ENCODE measurements around the gene MYH13. TPM values are rescaled to one million over a fixed set of nuclear protein-coding genes. Genes with fewer than 3 reads are reported as not detected.

The MYH13 gene
- not detected in 2 replicates for total RNA-seq (2014; rRNA removed; shearing (Covaris generic))

DNA sequence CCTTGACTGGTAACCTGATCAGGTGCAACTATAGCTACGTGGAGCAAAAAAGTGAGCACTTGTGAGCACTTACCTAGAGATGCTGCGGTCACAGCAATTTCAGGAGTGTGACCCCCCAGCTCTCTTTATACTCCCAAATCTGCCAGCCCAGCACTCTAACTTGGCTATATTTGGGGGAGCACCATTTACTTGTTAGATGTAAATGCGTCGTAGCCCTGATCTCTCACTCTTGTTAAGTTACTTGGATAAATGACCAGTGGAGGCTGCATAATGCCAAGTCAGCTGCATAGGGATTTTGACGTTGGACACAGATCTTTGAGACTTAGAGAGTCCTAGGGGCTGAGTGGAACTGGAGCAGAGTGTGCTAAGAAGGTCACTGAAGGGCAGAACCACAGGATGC lies at the start of gene MYH13:
Gene MYH13, minus strand, starts transcription at position 101 of the 400 bp plus-strand sequence. CDS start 8,476 bp downstream, outside the sequence.
- no peak for DNase-seq (ENCODE audit: low spot score)

- DNase-seq (ENCODE audit: low spot score), result no peak
Measured at GRCh38 chr17:10421900-10422542, 49.2 kb upstream of the MYH13 start, which contains the start of gene MYH8. TSS of gene MYH8 (minus strand) at chr17:10421950. CDS start at chr17:10420227, 1,723 bp downstream.

DNA sequence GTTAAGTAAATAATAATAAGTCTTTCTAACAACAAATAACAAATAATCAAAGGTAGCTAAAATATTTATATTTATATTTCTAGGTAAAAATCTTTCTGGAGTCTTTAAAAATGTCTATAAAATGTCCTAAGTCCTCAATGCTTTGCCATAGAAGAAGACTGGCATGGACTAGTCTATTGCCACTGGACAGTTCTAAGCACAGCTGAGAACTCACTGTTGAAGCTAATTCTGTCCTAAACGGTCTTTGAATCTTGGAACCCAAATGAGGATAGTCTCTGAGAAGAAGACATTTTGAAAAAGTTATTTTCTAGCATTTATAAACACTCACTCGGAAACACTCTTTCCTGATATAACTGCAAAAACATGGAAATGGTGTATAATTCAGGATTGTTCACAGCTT lies 48.4 kb upstream of the MYH13 start:
- DNase-seq (ENCODE audit: low spot score), result no peak

DNA sequence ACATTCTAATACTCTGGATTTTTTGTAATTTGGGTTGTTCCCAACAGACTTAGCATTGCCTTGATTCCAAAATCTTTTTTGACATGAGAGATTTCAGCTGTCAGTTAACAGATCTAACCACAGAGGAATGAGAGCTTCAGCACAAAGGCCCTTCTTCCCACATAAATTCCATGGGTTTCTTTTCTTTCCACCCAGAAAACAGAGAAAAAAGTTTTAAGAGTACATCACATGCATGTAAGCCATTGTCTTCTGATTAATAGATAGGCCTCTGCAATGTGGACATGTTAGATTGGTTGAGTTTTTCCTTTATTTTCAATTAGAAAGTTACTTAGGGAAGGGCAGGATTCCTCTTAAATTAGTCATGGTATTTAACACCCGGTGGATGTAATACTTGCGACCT lies 48.0 kb upstream of the MYH13 start:
- no peak for DNase-seq (ENCODE audit: low spot score)

DNA sequence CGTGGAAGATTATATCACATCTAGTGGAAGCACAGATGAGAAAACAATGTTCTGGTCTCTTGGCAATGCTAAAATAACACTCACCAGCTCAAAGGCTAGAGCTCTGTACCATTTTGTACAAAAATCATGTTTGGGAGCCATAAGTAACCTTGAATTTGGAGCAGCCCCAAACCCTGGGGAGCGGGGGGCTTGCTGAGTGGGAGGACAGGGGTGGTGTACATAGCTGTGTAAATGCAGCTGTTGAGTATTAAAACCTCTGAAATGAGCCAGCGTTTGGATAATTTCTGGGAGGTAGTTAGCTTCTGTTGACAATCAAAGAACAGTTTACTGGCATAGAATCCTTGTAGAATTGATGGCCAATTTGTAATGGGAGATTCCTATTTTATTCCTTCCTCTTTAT lies 44.6 kb upstream of the MYH13 start:
- no peak for DNase-seq (ENCODE audit: low spot score)

DNA sequence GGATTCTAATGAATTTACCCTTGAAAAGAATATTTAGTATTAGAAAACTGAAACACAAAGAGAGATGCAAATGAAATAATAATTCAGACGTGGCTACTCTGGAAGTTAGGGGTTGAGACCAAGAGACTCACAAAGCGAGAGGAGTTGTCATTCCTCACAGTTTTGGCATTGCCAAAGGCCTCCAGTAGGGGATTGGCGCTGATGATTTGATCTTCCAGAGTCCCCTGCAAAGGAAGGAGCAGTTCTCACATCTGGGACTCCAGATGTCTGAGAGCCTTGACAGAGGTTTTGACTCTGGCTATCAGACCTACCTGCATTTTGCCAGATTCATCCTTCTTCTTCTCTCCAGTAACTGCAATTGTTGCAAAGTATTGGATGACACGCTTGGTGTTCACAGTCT lies 42.4 kb upstream of the MYH13 start:
- no peak for DNase-seq (ENCODE audit: low spot score)

DNA sequence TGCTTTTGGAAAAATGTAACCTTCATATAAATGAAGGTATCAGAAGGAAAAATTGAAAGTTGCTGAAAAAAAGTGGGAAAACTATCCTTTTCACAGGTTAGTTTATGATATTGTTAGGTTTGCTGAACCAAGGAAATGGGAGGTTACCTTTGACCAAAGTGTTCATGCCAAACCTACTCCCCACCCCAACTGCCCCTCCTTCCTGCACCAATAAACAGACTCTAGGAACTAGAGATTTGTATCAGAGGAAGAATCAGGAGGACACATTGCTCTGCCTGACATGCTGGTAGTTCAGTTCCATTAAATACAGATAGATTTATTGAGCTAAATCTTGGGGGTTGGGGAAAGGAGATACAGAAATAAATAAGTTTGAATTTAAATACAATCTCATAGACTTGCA lies 30.8 kb upstream of the MYH13 start:
- no peak for DNase-seq (ENCODE audit: low spot score)

DNA sequence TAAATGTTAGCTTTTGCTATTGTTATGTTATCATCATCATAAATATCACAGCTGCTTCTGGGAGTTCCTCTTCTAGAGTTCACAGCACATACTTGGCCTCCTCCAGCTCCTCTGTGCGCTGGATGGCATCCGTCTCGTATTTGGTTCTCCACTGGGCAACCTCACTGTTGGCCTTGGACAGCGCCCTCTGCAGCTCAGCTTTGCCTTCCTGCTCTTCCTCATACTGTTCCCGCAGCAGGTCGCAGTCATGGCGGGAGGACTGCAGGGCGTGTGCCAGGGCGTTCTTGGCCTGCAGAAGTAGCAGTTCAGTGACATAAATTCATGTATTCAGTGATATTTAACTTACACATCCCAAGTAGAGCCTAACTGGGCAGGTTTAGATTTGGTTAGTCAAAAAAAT lies 25.5 kb upstream of the MYH13 start:
- DNase-seq (ENCODE audit: low spot score), result no peak

GRCh38 chr17:10396524-10397163 lies 23.8 kb upstream of the MYH13 start:
- DNase-seq (ENCODE audit: low spot score), result no peak

DNA sequence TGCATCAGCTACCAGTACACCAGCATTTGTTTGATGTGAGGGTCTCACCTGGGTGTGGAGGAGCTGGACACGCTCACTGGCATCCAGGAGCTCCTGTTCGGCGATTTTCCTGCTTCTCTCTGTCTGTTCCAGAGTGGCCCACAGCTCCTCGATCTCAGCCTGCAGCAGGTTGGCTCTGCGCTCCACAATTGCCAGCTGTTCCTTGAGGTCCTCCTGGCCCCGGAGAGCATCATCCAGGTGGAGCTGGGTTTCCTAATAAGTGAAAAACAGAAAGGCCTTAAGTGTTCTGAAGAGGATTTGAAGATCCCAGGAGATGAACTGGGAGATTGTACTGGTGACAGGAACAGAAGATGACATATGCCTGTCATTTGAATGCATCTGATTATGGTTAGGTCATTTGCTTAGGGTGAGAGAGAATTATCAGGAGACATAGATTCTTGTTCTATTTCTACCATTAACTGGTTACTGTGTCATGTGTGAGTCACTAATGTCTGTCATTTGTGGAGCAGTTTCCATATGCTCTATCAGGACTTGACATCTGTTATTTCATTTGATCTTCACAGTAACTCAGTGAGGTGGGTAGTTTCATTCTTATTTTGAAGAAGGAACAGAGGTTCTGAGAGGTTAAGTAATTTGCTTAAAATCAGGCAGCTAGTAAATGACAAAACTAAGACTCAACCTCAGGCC lies 21.5 kb upstream of the MYH13 start:
- no peak for DNase-seq (ENCODE audit: low spot score)

- DNase-seq (ENCODE audit: low spot score), result no peak
Measured at GRCh38 chr17:10392880-10393279, 20.1 kb upstream of the MYH13 start.

- DNase-seq (ENCODE audit: low spot score), result no peak
Measured at GRCh38 chr17:10385871-10386270, 13.1 kb upstream of the MYH13 start.

GRCh38 chr17:10384175-10384574 lies 11.4 kb upstream of the MYH13 start:
- DNase-seq (ENCODE audit: low spot score), result no peak

DNA sequence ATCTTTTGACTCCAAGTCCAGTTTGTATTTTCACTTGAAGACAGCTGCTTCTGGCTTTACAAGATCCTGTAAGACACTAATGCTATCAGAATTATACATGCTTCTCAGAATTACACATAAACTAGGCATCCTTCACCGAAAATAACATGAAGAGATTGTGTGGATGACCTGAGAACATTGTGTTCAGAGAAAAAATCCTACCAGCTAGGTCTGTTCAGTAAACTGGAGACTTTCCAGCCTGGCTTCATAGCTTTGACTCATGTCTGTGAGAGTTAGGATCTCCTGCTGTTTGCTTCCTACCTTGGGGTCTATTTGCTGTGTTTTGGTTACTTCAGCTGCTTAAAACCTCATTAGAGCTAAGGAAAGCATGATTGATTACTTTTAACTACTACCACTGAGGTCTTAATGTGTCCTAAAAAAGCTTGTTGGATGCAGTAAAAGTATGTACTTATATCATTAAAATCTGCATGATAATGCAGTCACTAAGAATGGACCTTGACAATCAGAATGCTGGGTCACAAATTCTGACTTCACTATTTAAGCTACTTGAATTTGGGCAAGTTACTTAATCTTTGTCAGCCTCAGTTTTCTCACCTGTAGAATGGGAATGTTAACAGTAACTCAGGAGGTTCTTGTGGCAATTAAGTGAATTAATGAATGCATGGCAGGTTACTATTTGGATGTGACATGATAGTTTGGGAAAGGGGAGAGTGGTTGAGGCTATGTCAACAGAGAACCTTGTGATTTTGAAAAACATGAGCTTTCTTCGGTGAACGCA lies 8.0 kb upstream of the MYH13 start:
- no peak for DNase-seq (ENCODE audit: low spot score)

DNA sequence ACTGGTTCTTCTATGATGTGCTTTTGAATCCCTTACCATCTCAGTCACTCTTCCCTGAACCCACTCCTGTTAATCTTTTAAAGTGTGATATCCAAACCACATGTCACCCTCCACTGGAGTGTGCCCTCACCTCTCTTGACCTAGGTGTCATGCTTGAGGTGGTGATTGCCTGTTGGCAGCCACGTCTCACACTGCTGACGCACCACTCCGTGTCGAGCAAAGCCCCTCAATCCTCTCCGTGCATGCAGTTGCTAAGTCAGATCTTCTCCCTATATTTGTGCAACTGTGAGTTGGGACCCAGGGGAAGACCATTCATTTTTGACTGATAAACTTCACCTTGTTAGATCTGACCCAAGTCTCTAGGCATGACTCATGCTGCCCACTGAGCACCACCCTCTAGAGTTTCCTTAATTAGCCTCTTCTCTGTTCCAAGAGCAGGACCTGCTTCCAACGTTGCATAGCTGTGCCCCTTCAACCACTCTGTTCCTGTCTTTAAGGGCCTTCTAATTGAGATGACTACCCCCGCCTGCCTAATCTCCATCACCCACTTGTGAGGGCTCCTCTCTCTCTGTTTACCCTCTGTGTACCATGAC lies 2.7 kb downstream of the MYH13 start:
- no peak for DNase-seq (ENCODE audit: low spot score)

DNA sequence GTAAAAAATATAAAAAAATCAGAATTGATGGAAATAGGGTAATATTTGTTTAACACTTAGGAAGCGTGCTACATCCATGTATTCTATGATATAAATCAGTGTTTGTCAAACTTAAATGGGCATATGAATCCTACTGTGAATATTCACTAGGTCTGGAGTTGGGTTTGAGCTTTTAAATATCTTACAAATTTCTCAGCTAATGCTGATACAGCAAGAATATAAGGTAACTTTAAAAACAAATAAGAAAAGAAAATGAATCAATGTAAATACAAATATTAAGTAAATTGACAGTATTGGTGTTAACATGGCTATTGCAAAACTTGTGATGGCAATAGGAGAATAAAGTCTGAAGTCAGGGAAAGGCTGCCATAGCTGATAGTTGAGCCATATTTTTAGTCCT lies 3.6 kb downstream of the MYH13 start:
- no peak for DNase-seq (ENCODE audit: low spot score)

DNA sequence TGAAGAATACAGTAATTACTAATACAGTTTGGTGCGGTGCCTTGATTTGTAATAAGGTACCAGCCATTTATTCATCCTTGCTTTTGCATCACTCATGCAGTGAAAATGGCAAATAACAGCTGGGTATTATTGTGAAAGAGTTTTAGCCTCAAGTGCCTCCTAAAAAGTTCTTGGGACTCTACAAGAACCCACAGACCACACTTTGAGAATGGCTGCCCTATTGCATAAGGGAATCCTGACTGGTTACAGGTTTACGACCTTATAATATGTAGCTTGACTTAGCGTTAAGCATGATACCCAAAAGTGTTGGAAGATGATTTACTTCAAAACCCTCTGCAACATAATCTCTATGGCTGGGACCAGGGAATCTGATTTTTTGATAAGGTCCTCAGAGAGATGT lies 4.2 kb downstream of the MYH13 start:
- no peak for DNase-seq (ENCODE audit: low spot score)

GRCh38 chr17:10360578-10360977 lies 12.2 kb downstream of the MYH13 start:
- no peak for DNase-seq (ENCODE audit: low spot score)

GRCh38 chr17:10357768-10358167 lies 15.0 kb downstream of the MYH13 start:
- peak; percentile 16 for DNase-seq (ENCODE audit: low spot score)

GRCh38 chr17:10354651-10355050 lies 18.2 kb downstream of the MYH13 start:
- DNase-seq (ENCODE audit: low spot score), result no peak

- DNase-seq (ENCODE audit: low spot score), result no peak
Measured at GRCh38 chr17:10352893-10353292, 19.9 kb downstream of the MYH13 start.

DNA sequence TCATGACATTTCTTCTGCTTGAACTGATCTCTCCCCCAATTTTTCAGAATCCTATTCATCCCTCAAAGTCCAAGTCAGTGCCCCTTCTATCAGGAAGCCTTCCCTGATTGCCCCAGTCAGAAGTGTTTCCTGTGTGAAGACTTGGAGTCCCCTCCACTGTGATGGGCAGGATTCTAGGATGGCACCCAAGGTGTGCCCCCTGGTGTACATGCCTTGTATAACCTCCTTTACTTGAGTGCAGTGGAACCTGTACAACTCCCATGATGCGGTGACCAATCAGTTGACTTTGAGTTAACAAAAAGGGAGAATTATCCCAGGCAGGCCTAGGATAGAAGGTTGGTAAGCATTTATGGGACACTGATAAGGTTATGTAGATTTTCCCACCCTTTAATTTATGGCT lies 23.4 kb downstream of the MYH13 start:
- DNase-seq (ENCODE audit: low spot score), result peak; percentile 4
